ENCODE results near the gene ANTKMT. TPM values are rescaled to one million over a fixed set of nuclear protein-coding genes. Genes with fewer than 3 reads are reported as not detected.

The ANTKMT gene
- total RNA-seq, 1 donor from 2014 or later, result 35.0 TPM

DNA sequence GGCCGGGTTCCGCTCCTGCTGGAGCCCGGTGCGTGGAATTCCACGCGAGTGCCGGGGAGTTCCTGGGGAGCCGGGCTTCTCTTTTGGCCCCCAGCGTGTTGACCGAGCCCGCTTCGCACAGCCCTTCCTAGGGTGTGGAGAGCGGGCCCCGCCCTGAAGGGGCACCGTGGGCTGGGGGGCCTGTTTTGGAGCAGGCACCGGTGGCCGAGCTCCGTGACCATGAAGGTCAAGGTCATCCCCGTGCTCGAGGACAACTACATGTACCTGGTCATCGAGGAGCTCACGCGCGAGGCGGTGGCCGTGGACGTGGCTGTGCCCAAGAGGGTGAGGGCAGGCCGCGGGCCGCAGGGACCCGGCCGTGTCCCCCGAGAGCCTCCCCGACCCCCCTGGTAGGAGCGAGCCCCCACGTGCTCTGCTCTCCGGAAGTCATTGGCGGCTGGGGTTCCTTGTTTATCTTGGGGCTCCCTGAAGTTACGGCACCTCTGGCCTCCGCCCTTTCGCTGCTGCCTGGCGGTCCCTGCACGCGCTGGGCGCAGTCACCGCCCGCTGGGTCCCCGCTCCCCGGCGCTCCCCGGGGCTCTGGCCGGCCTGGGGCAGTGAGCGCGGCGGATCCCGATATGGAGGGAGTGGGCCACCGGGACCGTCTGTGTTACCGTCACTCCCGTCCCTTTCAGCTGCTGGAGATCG is 6.5 kb downstream of the ANTKMT start:
- H3K27me3 ChIP-seq (ENCODE audit: control insufficient read depth, insufficient read depth, low read length), result no peaks in the 10 kb centered on the region
- peaks cover 6% of the 10 kb centered on the region for H3K36me3 ChIP-seq (ENCODE audit: control insufficient read depth, insufficient read depth, low read length)
- peak overlapping the region; percentile 72 for H3K4me3 ChIP-seq (ENCODE audit: low read depth, low read length)
- FAIRE-seq (no peak), DNase-seq (ENCODE audit: low read depth) (no peak)
- TF ChIP-seq, protein P1, sequence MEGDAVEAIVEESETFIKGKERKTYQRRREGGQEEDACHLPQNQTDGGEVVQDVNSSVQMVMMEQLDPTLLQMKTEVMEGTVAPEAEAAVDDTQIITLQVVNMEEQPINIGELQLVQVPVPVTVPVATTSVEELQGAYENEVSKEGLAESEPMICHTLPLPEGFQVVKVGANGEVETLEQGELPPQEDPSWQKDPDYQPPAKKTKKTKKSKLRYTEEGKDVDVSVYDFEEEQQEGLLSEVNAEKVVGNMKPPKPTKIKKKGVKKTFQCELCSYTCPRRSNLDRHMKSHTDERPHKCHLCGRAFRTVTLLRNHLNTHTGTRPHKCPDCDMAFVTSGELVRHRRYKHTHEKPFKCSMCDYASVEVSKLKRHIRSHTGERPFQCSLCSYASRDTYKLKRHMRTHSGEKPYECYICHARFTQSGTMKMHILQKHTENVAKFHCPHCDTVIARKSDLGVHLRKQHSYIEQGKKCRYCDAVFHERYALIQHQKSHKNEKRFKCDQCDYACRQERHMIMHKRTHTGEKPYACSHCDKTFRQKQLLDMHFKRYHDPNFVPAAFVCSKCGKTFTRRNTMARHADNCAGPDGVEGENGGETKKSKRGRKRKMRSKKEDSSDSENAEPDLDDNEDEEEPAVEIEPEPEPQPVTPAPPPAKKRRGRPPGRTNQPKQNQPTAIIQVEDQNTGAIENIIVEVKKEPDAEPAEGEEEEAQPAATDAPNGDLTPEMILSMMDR (IDR thresholded peaks at IDR 0.05; ENCODE audit: insufficient read depth, low read length, severe bottlenecking), result no peak

DNA sequence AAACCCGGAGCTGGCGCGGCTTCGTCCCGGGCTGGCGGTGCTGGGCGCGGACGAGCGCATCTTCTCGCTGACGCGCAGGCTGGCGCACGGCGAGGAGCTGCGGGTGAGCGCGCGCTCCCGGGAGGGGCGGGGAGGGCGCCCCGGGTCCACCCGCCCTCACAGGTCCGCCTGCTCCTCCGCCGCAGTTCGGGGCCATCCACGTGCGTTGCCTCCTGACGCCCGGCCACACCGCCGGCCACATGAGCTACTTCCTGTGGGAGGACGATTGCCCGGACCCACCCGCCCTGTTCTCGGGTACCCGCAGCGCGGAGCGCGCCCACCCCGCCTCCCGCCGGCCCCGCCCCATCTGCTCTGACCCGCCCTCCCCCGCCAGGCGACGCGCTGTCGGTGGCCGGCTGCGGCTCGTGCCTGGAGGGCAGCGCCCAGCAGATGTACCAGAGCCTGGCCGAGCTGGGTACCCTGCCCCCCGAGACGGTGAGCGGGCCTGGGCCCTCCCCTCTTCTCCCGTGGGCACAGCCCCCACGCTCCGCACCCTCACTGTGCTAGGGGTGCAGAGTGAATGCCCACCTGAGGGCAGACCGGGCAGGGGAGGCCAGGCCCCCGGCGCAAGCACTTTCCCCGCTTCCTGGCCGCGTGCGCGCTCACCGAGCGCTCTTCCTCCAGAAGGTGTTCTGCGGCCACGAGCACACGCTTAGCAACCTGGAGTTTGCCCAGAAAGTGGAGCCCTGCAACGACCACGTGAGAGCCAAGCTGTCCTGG is 7.4 kb downstream of the ANTKMT start:
- H3K27me3 ChIP-seq (ENCODE audit: control insufficient read depth, insufficient read depth, low read length), result no peaks in the 10 kb centered on the region
- H3K36me3 ChIP-seq (ENCODE audit: control insufficient read depth, insufficient read depth, low read length), result peaks cover 9% of the 10 kb centered on the region
- H3K4me3 ChIP-seq (ENCODE audit: low read depth, low read length), result peak overlapping the region; percentile 72
- DNase-seq (ENCODE audit: low read depth), result peak; percentile 61
- no peak for FAIRE-seq
- TF ChIP-seq, protein P1 (IDR thresholded peaks at IDR 0.05; ENCODE audit: insufficient read depth, low read length, severe bottlenecking), result no peak

DNA sequence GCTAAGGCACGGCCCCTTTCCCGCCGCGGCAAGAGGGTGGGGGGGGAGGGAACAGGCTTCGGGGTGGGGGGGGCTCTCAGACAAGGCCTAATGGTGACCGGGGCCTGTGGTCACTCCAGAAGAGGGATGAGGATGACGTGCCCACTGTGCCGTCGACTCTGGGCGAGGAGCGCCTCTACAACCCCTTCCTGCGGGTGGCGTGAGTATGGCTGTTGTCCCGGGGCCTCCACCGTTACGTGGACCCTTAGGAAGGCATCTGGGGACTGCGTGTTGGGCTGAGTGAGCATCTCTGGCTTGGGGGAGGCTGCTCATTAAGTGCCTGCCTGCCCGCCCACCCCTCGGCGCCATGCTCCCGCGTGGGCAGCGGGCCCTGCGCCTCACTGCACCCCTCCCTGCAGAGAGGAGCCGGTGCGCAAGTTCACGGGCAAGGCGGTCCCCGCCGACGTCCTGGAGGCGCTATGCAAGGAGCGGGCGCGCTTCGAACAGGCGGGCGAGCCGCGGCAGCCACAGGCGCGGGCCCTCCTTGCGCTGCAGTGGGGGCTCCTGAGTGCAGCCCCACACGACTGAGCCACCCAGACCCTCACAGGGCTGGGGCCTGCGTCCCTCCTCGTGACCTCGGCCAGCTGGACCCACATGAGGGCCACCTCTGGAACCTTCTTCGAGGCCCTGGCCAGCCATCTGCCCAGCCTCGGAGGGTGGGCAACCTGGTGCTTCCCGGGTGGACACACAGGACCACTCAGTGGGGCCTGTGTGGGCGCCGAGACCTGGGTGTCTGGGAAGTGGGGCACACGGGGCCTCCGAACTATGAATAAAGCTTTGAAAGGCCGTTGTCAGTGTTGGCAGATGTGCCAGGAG is 8.2 kb downstream of the ANTKMT start:
- H3K27me3 ChIP-seq (ENCODE audit: control insufficient read depth, insufficient read depth, low read length), result no peaks in the 10 kb centered on the region
- H3K4me3 ChIP-seq (ENCODE audit: low read depth, low read length), result peak overlapping the region; percentile 72

DNA sequence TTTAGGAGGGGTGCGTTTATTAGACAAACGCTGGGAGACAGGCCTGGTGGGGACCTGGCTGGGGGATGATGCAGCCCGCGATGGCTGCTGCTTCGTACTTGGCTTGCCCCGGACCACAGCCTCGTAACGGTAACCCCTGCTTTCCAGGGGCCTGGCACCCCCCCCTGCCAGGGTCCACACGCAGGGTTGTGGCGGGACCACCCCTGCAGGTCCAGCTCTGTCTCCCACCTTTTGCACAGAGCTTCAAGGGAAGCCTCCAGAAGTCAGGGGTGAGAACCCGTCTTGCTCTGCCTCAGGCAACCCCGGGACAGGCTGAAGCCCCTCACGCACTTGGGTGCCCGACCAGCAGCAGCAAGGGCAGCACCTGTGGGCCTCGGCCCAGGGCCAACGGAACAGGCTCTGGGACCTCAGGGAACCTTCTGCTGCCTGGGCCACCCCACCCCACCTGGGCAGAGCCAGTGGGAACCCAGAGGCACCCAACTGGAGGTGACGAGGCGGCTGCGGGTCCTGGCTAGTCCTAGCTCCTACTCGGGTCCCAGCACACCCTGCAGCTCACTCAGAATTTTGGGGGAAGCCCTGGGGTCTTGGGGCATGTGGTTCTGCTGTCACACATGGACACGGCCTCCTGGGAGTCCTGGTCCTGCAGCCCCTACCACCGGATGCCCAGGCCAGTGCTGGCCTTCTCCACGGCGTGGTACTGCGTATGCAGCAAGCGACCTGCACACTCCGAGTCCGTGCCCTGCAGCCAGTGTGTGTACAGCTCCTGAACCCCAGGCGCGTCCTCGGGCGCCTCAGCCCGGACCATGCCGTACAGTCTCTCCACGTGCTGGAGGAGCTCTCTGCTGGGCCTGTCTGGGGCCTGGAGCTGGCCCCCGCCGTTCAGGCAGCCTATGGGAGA is 9.1 kb downstream of the ANTKMT start:
- Histone ChIP-seq H3K27me3 (ENCODE audit: control insufficient read depth, insufficient read depth, low read length) (no peaks in the 10 kb centered on the region), H3K4me3 (ENCODE audit: low read depth, low read length) (no peak overlapping the region), H3K36me3 (ENCODE audit: control insufficient read depth, insufficient read depth, low read length) (peaks cover 19% of the 10 kb centered on the region)
- FAIRE-seq (no peak), DNase-seq (ENCODE audit: low read depth) (no peak)
- TF ChIP-seq, protein P1 (IDR thresholded peaks at IDR 0.05; ENCODE audit: insufficient read depth, low read length, severe bottlenecking), result no peak

More for the DNA sequence above, 8.2 kb downstream of the ANTKMT start:
- peaks cover 13% of the 10 kb centered on the region for H3K36me3 ChIP-seq (ENCODE audit: control insufficient read depth, insufficient read depth, low read length)
- TF ChIP-seq, protein P1 (IDR thresholded peaks at IDR 0.05; ENCODE audit: insufficient read depth, low read length, severe bottlenecking), result no peak
- DNase-seq (ENCODE audit: low read depth), result no peak
- FAIRE-seq, result no peak
